ENCODE results near the gene DIS3L2.

DNA sequence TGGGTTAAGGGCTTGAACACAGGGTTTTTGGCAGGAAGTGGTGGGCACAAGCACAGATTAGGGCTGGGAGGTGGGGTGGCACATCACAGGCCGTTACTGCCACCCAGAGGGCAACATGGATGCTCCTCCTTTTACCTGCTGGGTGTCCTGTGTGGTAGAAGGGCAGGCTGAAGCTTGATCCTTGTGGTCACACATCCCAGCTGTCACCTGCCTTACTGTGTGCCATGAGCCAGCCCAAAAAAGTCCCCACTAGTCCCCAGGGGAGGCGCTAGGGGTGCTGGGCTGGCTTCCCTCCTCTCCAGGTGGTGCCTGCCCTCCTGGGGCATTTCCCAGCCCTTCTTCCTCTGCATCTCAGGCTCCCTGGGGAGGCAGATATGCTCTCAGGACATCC lies 366.5 kb downstream of the DIS3L2 start:
- TF ChIP-seq EZH2 (IDR thresholded peaks at IDR 0.05; ENCODE audit: borderline replicate concordance, low read length) = no peak
- TF ChIP-seq, protein P1, sequence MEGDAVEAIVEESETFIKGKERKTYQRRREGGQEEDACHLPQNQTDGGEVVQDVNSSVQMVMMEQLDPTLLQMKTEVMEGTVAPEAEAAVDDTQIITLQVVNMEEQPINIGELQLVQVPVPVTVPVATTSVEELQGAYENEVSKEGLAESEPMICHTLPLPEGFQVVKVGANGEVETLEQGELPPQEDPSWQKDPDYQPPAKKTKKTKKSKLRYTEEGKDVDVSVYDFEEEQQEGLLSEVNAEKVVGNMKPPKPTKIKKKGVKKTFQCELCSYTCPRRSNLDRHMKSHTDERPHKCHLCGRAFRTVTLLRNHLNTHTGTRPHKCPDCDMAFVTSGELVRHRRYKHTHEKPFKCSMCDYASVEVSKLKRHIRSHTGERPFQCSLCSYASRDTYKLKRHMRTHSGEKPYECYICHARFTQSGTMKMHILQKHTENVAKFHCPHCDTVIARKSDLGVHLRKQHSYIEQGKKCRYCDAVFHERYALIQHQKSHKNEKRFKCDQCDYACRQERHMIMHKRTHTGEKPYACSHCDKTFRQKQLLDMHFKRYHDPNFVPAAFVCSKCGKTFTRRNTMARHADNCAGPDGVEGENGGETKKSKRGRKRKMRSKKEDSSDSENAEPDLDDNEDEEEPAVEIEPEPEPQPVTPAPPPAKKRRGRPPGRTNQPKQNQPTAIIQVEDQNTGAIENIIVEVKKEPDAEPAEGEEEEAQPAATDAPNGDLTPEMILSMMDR (IDR thresholded peaks at IDR 0.05; ENCODE audit: low read length) = peak; percentile 27

Measured in OCI-LY1 (cell line).